Activated naive CD4-positive, alpha-beta T cell treated with anti-CD3 and anti-CD28 coated beads for 36 hours (primary cell): Measurements from ENCODE around the gene RBM23. TPM values are rescaled to one million over a fixed set of nuclear protein-coding genes. Genes with fewer than 3 reads are reported as not detected.
A peak's percentile ranks its signal among the peaks of the same experiment; 100 is the strongest.

Experiments used
- CTCF ChIA-PET: fragments of 350-600 bp; sonication (Branson Sonifier 250); formaldehyde crosslinking; loops from one replicate; lab custom pipeline; 2021; ENCODE audit warnings: antibody characterized with exemption; lab: Charles Lee
- DNase-seq: peaks from one replicate; pipeline ENCODE4 v3.0.0-alpha.2; 2020
- H3K27ac Mint-ChIP-seq: one replicate; pipeline ENCODE4 v1.8.0; 2021; ENCODE audit warnings: mild to moderate bottlenecking, mixed read lengths
- H3K27me3 Mint-ChIP-seq: one replicate; pipeline ENCODE4 v1.8.0; 2021; ENCODE audit warnings: low read depth, mixed read lengths
- H3K36me3 Mint-ChIP-seq: one replicate; pipeline ENCODE4 v1.8.0; 2021; ENCODE audit warnings: low read depth, mixed read lengths
- H3K4me1 Mint-ChIP-seq: one replicate; pipeline ENCODE4 v1.8.0; 2021; ENCODE audit warnings: low read depth, mixed read lengths
- H3K4me3 Mint-ChIP-seq: one replicate; pipeline ENCODE4 v1.8.0; 2021; ENCODE audit warnings: mild to moderate bottlenecking, moderate library complexity, mixed read lengths
- H3K9me3 Mint-ChIP-seq: one replicate; pipeline ENCODE4 v1.8.0; 2021; ENCODE audit warnings: mixed read lengths
- intact Hi-C: fragments of 100-400 bp; cut with micrococcal nuclease; formaldehyde crosslinking; loops from one replicate; pipeline ENCODE4 v1.15.1; 2023
- total RNA-seq, 2 experiments: library from RNA; stranded (reverse); gene quantifications; one replicate each; pipeline ENCODE4 v1.2.3, GENCODE V29; 2021

RBM23 gene
- total RNA-seq, 2 experiments from 2014 or later = 53.5 to 61.2 TPM

DNA sequence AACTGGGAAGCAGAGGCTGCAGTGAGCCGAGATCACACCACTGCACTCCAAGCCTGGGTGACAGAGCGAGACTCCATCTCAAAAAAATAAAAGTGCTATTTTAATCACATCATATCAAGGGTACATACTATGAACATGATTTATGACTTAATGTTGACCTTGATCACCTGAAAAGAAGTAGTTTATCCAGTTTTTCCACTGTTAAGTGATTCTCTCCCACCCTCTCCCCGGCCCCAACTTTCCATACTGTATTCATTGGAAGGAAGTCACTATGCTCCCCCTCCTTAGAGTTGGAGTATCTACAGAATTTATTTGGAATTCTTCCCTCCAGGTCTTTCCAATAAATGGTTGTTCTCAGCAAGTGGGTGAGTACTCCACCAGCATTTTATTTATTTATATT is 13.2 kb upstream of the RBM23 start:
- no peak for DNase-seq
- intact Hi-C loops = no loop called here
- H3K27me3 Mint-ChIP-seq = no peaks in the 10 kb centered on the region
- H3K27ac Mint-ChIP-seq = no peak overlapping the region
- no peak overlapping the region for H3K4me3 Mint-ChIP-seq
- H3K4me1 Mint-ChIP-seq = peaks cover 21% of the 10 kb centered on the region
- peaks cover 12% of the 10 kb centered on the region for H3K36me3 Mint-ChIP-seq
- CTCF ChIA-PET = interaction anchor here (4.1 to 4.8 kb wide), 2 partner anchors 24 to 51 kb away, joined by 27 to 38 read pairs; partner anchors contain the start of genes AJUBA and HAUS4
- H3K9me3 Mint-ChIP-seq = no peaks in the 10 kb centered on the region

DNA sequence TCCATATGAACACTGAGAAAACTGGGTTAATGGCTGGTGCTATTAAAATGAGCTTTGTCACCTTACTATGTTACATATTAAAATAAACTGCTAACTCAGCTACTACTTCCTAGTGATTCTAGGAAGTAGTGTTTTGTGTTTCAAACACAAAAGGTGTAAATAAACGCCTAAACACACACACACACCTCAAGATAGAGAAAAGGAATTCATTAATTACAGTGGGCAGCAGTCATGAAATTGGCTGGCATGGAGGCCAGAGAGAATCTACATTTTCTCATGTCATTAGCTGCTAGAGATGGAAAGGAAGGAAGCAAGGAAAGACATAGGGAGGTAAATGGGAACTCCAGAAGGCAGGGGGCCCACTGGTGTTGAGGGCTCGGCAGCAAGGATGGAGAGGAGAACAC is 11.0 kb upstream of the RBM23 start:
- no peaks in the 10 kb centered on the region for H3K9me3 Mint-ChIP-seq
- H3K4me1 Mint-ChIP-seq = peaks cover 34% of the 10 kb centered on the region
- peaks cover 28% of the 10 kb centered on the region for H3K36me3 Mint-ChIP-seq
- CTCF ChIA-PET = interaction anchor here (0.5 to 4.8 kb wide), 33 partner anchors 10 to 1594 kb away, joined by 3 to 40 read pairs (median 5); partner anchors contain the start of genes AJUBA, CDH24, HAUS4 and LRP10
- intact Hi-C loops = loop anchor here (1.0 to 2.0 kb wide), 14 partner anchors 11 to 371 kb away; partner anchors contain the start of genes ACIN1, C14orf119, DAD1 and HAUS4
- H3K27ac Mint-ChIP-seq = no peak overlapping the region
- no peak overlapping the region for H3K4me3 Mint-ChIP-seq
- H3K27me3 Mint-ChIP-seq = no peaks in the 10 kb centered on the region
- DNase-seq = no peak

DNA sequence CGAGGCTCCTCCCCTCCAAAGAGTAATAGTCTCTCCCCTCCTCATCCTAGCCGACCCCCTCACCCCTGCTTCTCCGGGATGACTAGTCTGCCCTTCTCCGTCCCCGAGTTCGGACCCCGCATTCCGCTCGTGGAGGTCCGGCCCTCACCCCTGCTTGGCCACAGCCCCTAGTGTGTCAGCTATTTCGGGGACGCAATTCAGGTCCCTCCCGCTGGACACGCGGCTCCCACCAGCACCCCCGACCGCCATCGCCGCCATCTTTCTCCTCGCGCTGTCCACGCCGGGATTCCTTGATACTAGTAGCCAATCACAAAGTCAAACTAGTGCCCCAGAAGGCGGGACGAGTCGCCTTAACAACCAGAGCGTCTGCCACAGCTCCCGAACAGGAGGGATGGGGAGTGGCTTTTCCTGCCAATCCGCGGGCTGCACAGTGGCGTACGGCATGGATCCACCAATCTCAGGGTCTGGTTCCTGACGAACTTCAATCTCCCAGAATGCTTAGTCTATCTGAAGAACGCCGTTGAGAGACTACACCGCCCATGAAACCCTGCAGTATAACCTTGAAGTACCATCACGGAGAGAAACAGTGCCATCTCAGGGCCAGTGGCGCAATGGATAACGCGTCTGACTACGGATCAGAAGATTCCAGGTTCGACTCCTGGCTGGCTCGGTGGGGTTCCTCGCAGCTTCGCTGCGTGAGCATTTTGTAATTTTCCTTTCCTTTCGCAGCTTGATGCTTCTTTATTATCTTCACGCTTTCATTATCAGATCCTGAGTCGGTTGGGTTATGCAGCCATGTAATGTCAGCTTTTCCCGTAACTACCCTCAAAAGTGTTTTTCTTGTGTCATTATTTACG is 10.4 kb upstream of the RBM23 start, which contains the start of gene PRMT5:
Gene PRMT5 (minus strand): TSS at position 273 of the 857 bp plus-strand sequence. CDS start 15 bp downstream, at position 258.
- Mint-ChIP-seq H3K27me3 (no peaks in the 10 kb centered on the region), H3K4me3 (no peak within 1 kb of the TSS), H3K27ac (no peak within 1 kb of the TSS), H3K9me3 (no peaks in the 10 kb centered on the region), H3K4me1 (peaks cover 34% of the 10 kb centered on the region), H3K36me3 (peaks cover 33% of the 10 kb centered on the region)
- DNase-seq = peak; percentile 99
- CTCF ChIA-PET = interaction anchor here (0.5 to 4.8 kb wide), 33 partner anchors 10 to 1593 kb away, joined by 3 to 40 read pairs (median 5); partner anchors contain the start of genes AJUBA, CDH24, HAUS4 and LRP10
- intact Hi-C loops = loop anchor here (1.0 kb wide), 11 partner anchors 10 to 372 kb away; partner anchors contain the start of genes ACIN1, C14orf119, DAD1 and HAUS4

DNA sequence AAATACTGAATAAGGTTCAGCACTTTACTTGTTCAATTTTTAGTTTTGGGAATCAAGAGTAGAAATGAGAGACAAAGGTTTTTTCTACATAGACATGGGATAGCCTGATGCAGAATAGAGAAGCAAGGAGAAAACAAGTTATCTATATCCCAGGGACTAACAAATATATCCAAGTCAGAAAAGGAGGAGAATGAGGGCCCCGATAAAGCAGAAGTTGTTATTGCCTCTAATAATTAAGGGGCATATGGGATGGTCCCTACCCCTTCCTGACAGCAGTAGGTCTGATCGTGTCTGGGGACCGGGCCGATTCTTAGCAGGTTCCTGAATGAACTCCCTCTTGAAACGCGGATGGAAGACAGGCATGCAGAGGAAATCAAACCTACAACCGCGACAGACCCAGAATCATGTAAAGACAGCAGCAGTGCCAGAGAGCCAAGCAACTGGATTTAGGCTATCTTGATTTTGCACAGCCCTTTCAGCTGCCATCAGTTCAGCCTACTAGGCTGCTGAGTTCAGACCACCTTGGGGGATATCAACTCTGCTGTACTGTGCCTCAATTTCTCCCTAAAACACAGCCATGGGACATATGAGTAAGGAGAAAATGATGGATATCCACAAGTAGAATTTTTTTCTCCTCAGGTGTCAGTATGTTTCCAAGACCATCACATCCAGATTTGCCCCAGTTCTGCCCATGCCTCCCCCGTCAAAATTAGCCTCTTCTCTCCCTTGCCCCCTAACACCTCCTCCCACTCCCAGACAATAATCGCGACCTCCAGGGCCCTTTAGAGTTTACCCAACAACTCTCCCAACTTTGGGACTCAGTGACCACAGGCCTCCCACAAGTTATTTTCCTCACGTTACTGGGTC is 9.5 kb upstream of the RBM23 start:
- intact Hi-C loops = loop anchor here (1.0 kb wide), 11 partner anchors 9 to 373 kb away; partner anchors contain the start of genes ACIN1, C14orf119, DAD1 and HAUS4
- H3K27me3 Mint-ChIP-seq = no peaks in the 10 kb centered on the region
- peaks cover 41% of the 10 kb centered on the region for H3K36me3 Mint-ChIP-seq
- CTCF ChIA-PET = interaction anchor here (0.9 to 4.8 kb wide), 20 partner anchors 9 to 142 kb away, joined by 3 to 40 read pairs (median 5); partner anchors contain the start of genes HAUS4, LRP10 and RBM23
- no peaks in the 10 kb centered on the region for H3K9me3 Mint-ChIP-seq
- peaks cover 36% of the 10 kb centered on the region for H3K4me1 Mint-ChIP-seq
- H3K27ac Mint-ChIP-seq = no peak overlapping the region
- no peak overlapping the region for H3K4me3 Mint-ChIP-seq
- DNase-seq = peak; percentile 10

DNA sequence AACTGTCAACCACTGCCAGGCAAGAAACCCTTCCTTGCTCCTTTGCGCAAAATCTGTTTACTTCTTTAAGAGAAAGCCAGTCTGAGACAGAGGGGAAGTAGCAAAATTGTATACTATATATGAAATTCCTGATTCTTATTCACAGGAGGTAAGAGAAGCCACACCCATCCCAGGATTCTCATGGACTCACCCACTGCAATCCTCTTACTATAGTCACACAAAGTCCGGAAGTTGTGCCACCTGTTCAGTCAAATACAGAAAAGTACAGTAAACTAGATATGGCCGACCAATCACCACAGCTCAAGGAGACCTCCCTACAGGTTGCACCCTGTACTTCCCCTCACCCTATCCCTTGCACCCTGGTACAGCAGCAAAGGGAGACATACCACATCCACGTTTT is 7.4 kb upstream of the RBM23 start:
- Mint-ChIP-seq H3K27me3 (no peaks in the 10 kb centered on the region), H3K27ac (no peak overlapping the region), H3K9me3 (no peaks in the 10 kb centered on the region), H3K36me3 (peaks cover 46% of the 10 kb centered on the region), H3K4me3 (no peak overlapping the region), H3K4me1 (peaks cover 26% of the 10 kb centered on the region)
- DNase-seq = no peak
- CTCF ChIA-PET = interaction anchor here (1.9 kb wide), 1 partner anchor 8 kb away, joined by 6 read pairs; the partner anchor contains the start of gene RBM23
- intact Hi-C loops = no loop called here

DNA sequence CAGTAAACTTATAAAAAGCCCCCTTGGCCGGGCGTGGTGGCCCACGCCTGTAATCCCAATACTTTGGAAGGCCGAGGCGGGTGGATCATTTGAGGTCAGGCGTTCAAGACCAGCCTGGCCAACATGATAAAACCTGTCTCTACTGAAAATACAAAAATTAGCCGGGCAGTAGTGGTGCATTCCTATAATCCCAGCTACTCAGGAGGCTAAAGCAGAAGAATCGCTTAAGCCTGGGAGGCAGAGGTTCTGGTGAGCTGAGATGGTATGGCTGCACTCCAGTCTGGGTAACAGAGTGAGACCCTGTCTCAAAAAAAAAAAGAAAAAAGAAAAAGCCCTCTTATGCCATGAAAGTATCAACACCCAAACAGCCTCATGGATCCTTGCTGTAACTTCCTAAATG is 6.6 kb upstream of the RBM23 start:
- no peak overlapping the region for H3K4me3 Mint-ChIP-seq
- peaks cover 49% of the 10 kb centered on the region for H3K36me3 Mint-ChIP-seq
- CTCF ChIA-PET = interaction anchor here (0.7 kb wide), 1 partner anchor 29 kb away, joined by 3 read pairs; no protein-coding TSS in a partner anchor
- H3K4me1 Mint-ChIP-seq = peaks cover 26% of the 10 kb centered on the region
- H3K27me3 Mint-ChIP-seq = no peaks in the 10 kb centered on the region
- no peaks in the 10 kb centered on the region for H3K9me3 Mint-ChIP-seq
- H3K27ac Mint-ChIP-seq = no peak overlapping the region
- no peak for DNase-seq
- intact Hi-C loops = no loop called here

DNA sequence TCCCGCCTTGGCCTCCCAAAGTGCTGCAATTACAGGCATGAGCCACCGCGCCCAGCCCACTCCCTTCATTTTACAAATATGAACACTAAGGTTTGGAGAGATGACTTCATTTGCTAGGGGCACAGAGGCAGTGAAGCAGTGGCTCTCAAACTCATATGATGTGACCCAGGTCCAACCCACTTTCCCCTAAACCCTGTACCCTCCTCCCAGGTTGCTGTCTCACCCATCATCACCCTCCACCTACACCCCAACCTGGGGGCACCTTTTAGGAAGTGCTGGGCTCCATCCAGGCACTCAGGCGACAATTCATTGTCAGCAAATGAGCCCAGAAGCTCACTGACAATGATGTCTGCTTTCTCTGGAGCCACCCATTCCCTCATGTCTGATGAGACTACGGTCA is 4.8 kb upstream of the RBM23 start:
- CTCF ChIA-PET = no interaction called here

DNA sequence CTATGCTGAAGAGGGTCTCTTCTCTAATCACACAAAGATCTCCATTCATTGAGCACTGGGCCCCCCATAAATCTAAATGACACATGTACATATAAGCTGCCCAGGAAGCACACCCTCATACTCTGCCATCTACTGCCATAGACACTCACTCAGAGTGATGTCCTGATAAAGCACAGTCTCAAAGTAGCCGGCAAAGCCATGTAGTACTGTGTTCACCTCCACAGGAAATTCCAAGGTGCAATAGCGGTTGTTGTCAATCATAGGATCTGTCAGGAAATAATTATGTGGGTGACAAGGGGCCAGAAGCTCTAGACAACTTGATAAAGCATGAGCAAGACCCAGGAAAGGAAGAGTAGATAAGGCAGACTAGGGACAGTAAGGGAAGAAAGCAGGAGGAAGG is 3.3 kb upstream of the RBM23 start:
- peaks cover 3% of the 10 kb centered on the region for H3K27me3 Mint-ChIP-seq
- no peak overlapping the region for H3K27ac Mint-ChIP-seq
- no peak for DNase-seq
- intact Hi-C loops = no loop called here
- no peak overlapping the region for H3K4me3 Mint-ChIP-seq
- H3K4me1 Mint-ChIP-seq = peaks cover 36% of the 10 kb centered on the region
- peaks cover 48% of the 10 kb centered on the region for H3K36me3 Mint-ChIP-seq
- no peaks in the 10 kb centered on the region for H3K9me3 Mint-ChIP-seq
- CTCF ChIA-PET = interaction anchor here (0.6 to 4.8 kb wide), 2 partner anchors 8 to 1187 kb away, joined by 3 to 40 read pairs; partner anchors contain the start of gene PRMT5

More for the DNA sequence above, 4.8 kb upstream of the RBM23 start:
- H3K4me1 Mint-ChIP-seq = peaks cover 40% of the 10 kb centered on the region
- no peak for DNase-seq
- H3K27me3 Mint-ChIP-seq = peaks cover 3% of the 10 kb centered on the region
- no peak overlapping the region for H3K27ac Mint-ChIP-seq
- intact Hi-C loops = no loop called here
- no peaks in the 10 kb centered on the region for H3K9me3 Mint-ChIP-seq
- H3K36me3 Mint-ChIP-seq = peaks cover 51% of the 10 kb centered on the region
- no peak overlapping the region for H3K4me3 Mint-ChIP-seq

DNA sequence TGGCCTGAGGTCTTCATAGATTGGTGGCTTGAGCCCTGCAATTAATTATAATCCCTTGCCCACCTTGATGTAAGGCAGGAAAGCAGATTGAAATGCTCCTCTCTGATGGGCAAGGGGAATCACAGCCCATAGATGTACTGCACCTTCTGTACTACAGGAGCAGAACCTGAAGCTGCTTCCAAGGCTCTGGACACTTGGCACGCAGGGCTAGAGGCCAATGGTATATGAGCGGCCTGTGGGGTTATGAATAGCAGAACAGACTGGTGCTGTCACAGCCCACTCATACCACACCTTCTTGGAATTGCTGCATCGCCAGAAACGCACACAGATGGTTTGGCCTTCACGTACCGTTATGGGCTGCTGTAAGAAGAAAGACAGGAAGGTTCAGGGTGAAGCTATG is 1.7 kb upstream of the RBM23 start:
- peak overlapping the region; percentile 22 for H3K27ac Mint-ChIP-seq
- no peak overlapping the region for H3K4me3 Mint-ChIP-seq
- peaks cover 37% of the 10 kb centered on the region for H3K36me3 Mint-ChIP-seq
- peaks cover 3% of the 10 kb centered on the region for H3K27me3 Mint-ChIP-seq
- intact Hi-C loops = no loop called here
- no peaks in the 10 kb centered on the region for H3K9me3 Mint-ChIP-seq
- CTCF ChIA-PET = interaction anchor here (1.0 to 4.8 kb wide), 3 partner anchors 9 to 150 kb away, joined by 3 to 40 read pairs (median 6); partner anchors contain the start of gene PRMT5
- DNase-seq = no peak
- peaks cover 37% of the 10 kb centered on the region for H3K4me1 Mint-ChIP-seq

DNA sequence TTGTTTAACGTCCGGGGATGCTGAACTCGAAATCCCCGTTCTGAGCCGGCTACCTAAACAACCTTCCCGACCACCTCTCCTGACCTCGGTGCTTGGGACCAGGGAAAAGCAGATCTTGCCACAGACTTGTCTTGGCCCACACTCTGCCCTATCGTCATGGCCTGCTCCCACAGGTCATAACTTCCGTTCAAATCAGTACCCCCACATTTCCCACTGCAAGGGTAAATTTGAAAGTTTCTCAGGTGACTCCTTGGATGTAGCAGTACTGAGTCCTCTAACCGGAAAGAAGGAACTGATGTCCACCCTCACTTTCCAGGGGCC is 612 bp upstream of the RBM23 start:
- CTCF ChIA-PET = interaction anchor here (0.6 to 4.8 kb wide), 7 partner anchors 8 to 151 kb away, joined by 3 to 40 read pairs (median 6); partner anchors contain the start of gene PRMT5
- Mint-ChIP-seq H3K4me1 (peaks cover 40% of the 10 kb centered on the region), H3K27me3 (peaks cover 3% of the 10 kb centered on the region), H3K27ac (peak overlapping the region; percentile 99), H3K36me3 (peaks cover 36% of the 10 kb centered on the region), H3K4me3 (peak overlapping the region; percentile 94), H3K9me3 (no peaks in the 10 kb centered on the region)
- DNase-seq = no peak
- intact Hi-C loops = loop anchor here (1.0 to 2.0 kb wide), 12 partner anchors 10 to 402 kb away; partner anchors contain the start of genes ACIN1, C14orf119, DAD1 and HAUS4

DNA sequence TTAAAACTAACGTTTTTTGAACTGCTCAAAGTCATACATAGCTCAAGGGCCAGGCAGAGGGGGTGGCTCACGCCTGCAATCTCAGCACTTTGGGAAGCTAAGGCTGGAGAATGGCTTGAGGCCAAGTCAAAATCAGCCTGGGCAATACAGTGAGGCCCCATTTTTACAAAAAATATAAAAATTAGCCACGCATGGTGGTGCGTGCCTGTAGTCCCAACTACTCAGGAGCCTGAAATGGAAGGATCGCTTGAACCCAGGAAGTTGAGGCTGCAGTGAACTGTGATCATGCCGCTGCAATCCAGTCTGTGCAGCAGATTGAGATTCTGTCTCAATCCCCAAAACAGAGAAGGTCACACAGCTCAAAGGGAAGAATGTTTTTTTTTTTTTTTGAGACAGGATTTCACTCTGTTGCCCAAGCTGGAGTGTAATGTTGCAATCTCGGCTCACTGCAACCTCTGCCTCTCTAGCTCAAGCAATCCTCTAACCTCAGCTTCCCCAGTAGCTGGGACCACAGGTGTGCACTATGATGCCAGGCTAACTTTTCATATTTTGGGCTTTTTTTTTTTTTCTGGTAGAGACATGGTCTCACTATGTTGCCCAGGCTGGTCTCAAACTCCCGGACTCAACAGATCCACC is 2.9 kb downstream of the RBM23 start:
- Mint-ChIP-seq H3K27ac (no peak overlapping the region), H3K4me1 (peaks cover 56% of the 10 kb centered on the region), H3K27me3 (peaks cover 3% of the 10 kb centered on the region), H3K4me3 (peak overlapping the region; percentile 18), H3K36me3 (peaks cover 30% of the 10 kb centered on the region), H3K9me3 (no peaks in the 10 kb centered on the region)
- no peak for DNase-seq
- intact Hi-C loops = no loop called here
- CTCF ChIA-PET = interaction anchor here (0.6 to 1.9 kb wide), 5 partner anchors 8 to 43 kb away, joined by 5 to 8 read pairs (median 6); partner anchors contain the start of gene PRMT5
